Loucy (cell line): ENCODE data around the gene RPS18.

Source experiments
- H2AFZ ChIP-seq: fragments of 200-600 bp; sonication (generic); 2 replicates; pipeline ENCODE4 v1.6.0; 2016; ENCODE audit warnings: antibody characterized with exemption, mild to moderate bottlenecking, low read length, moderate library complexity
- H3F3A ChIP-seq: fragments of 200-600 bp; 2 replicates; pipeline ENCODE4 v1.6.0; 2016; ENCODE audit warnings: antibody characterized with exemption, low read depth, mild to moderate bottlenecking
- H3K27me3 ChIP-seq: fragments of 200-600 bp; sonication (generic); 2 replicates; pipeline ENCODE4 v1.6.1; 2014; ENCODE audit warnings: low read length, mild to moderate bottlenecking; ENCODE audit not compliant: insufficient read depth, poor library complexity, severe bottlenecking
- H3K36me3 ChIP-seq: fragments of 200-600 bp; sonication (generic); 2 replicates; pipeline ENCODE4 v1.6.1; 2016; ENCODE audit warnings: low read length; ENCODE audit not compliant: insufficient read depth
- H3K4me1 ChIP-seq: fragments of 200-600 bp; sonication (generic); 2 replicates; pipeline ENCODE4 v1.5.1; 2014; ENCODE audit warnings: low read length, mild to moderate bottlenecking; ENCODE audit not compliant: insufficient read depth, poor library complexity, severe bottlenecking
- H3K4me2 ChIP-seq: fragments of 200-600 bp; sonication (generic); 2 replicates; pipeline ENCODE4 v1.6.0; 2014; ENCODE audit warnings: antibody characterized with exemption, low read length, low read depth, mild to moderate bottlenecking; ENCODE audit not compliant: poor library complexity, severe bottlenecking
- H3K4me3 ChIP-seq: fragments of 200-600 bp; sonication (generic); 2 replicates; pipeline ENCODE4 v1.5.1; 2014; ENCODE audit warnings: low read length, mild to moderate bottlenecking, mixed read lengths; ENCODE audit not compliant: poor library complexity, severe bottlenecking
- H3K79me2 ChIP-seq: fragments of 200-600 bp; sonication (generic); 2 replicates; pipeline ENCODE4 v1.6.1; 2014; ENCODE audit warnings: low read length; ENCODE audit not compliant: insufficient read depth
- H3K9ac ChIP-seq: fragments of 200-600 bp; sonication (generic); 2 replicates; pipeline ENCODE4 v1.6.0; 2014; ENCODE audit warnings: mild to moderate bottlenecking, low read depth, low read length, moderate library complexity; ENCODE audit not compliant: poor library complexity, severe bottlenecking
- H3K9me2 ChIP-seq: fragments of 200-600 bp; sonication (generic); replicated peaks from 2 replicates; pipeline ENCODE4 v1.6.1; 2016; ENCODE audit warnings: low read depth, low read length, mixed read lengths
- H3K9me3 ChIP-seq: fragments of 200-600 bp; sonication (generic); 2 replicates; pipeline ENCODE4 v1.6.1; 2014; ENCODE audit warnings: mild to moderate bottlenecking, antibody characterized with exemption, low read length, low read depth; ENCODE audit not compliant: insufficient read depth
- H4K20me1 ChIP-seq: fragments of 200-600 bp; sonication (generic); 2 replicates; pipeline ENCODE4 v1.6.0; 2014; ENCODE audit warnings: antibody characterized with exemption, low read length, mild to moderate bottlenecking; ENCODE audit not compliant: insufficient read depth, poor library complexity, severe bottlenecking
- CTCF ChIP-seq: fragments of 200-600 bp; sonication (generic); conservative IDR thresholded peaks from 2 replicates; pipeline ENCODE4 v1.5.1; 2014; ENCODE audit warnings: mild to moderate bottlenecking, antibody characterized with exemption, low read length
- EZH2phosphoT487 ChIP-seq: fragments of 200-600 bp; IDR thresholded peaks from 2 replicates; pipeline ENCODE4 v1.6.1; 2018; ENCODE audit warnings: antibody characterized with exemption, mild to moderate bottlenecking, moderate library complexity, borderline replicate concordance

The RPS18 gene

DNA sequence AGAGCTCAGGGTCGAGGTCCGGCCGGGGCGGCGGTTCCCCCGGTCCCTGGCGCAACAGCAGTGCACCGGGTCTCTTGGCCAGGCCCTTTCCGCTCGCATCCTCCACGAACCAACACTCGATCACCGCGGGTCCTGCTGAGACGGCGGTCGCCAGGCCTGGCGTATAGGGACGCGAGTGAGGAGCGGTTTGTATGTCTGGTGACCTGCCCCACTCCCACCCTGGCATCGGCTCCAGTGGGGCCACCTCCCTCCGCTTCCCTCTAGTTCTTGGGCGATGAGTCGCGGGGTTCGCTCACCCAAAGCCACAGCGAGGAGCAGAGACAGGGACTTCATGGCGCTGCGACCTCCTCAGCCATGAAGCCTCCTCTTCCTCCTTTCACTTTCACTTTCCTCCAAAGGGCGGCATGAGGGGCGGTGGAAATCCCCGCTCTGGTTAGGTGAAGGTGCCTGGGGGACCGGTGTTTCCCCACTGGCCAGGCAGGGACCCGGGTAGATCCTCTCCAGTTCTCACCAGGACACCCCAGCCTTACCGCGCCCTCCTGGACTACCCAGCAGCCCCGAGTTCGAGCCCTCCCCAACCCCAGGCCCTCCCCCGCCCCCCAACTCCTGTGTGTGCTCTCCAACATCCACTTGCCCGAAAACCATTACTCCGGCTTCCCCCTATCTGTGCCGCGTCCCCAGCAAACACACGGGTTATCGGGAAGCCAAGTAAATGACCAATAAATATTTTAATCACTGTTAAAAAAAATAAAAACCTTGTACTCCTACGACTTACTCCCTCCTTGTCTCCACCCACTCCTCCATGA, 42.0 kb downstream of the RPS18 start, which contains the start of gene TAPBP:
TSS of gene TAPBP (minus strand) at position 370 of the 806 bp plus-strand sequence. CDS start at position 333, 37 bp downstream.
- Histone ChIP-seq H3K9me2 (no peaks in the 10 kb centered on the region), H3K9me3 (no peaks in the 10 kb centered on the region), H3F3A (peaks cover 6% of the 10 kb centered on the region; the same call in 1 of the 2 replicates), H3K36me3 (peaks cover 4% of the 10 kb centered on the region; the same call in 1 of the 2 replicates), H3K79me2 (peaks cover 67% of the 10 kb centered on the region), H3K9ac (peak within 1 kb of the TSS; percentile 93), H3K4me2 (peak within 1 kb of the TSS; percentile 95), H3K4me3 (peak within 1 kb of the TSS; percentile 94), H3K27me3 (no peaks in the 10 kb centered on the region), H3K4me1 (peaks cover 33% of the 10 kb centered on the region), H4K20me1 (peaks cover 35% of the 10 kb centered on the region), H2AFZ (peak within 1 kb of the TSS; percentile 79)
- no peak for TF ChIP-seq EZH2phosphoT487

GRCh38 chr6:33314515-33314942, 42.7 kb downstream of the RPS18 start:
- Histone ChIP-seq H2AFZ (peak overlapping the region; percentile 79), H3K4me2 (peak overlapping the region; percentile 95), H3F3A (peaks cover 6% of the 10 kb centered on the region; the same call in 1 of the 2 replicates), H3K9ac (peak overlapping the region; percentile 93), H3K79me2 (peaks cover 70% of the 10 kb centered on the region), H3K9me3 (no peaks in the 10 kb centered on the region), H3K27me3 (no peaks in the 10 kb centered on the region), H3K4me1 (peaks cover 39% of the 10 kb centered on the region), H3K9me2 (no peaks in the 10 kb centered on the region), H4K20me1 (peaks cover 35% of the 10 kb centered on the region), H3K36me3 (peaks cover 10% of the 10 kb centered on the region; the same call in 1 of the 2 replicates), H3K4me3 (peak overlapping the region; percentile 94)
- TF ChIP-seq CTCF (no peak), EZH2phosphoT487 (no peak)

GRCh38 chr6:33314943-33315792, 43.3 kb downstream of the RPS18 start:
- H3K9ac ChIP-seq, result no peak overlapping the region
- peak overlapping the region; percentile 94 for H3K4me3 ChIP-seq
- peak overlapping the region; percentile 95 for H3K4me2 ChIP-seq
- peaks cover 6% of the 10 kb centered on the region; the same call in 1 of the 2 replicates for H3F3A ChIP-seq
- no peak overlapping the region for H2AFZ ChIP-seq
- TF ChIP-seq EZH2phosphoT487, result no peak
- TF ChIP-seq CTCF, result no peak
- H3K79me2 ChIP-seq, result peaks cover 72% of the 10 kb centered on the region
- peaks cover 39% of the 10 kb centered on the region for H4K20me1 ChIP-seq
- no peaks in the 10 kb centered on the region for H3K9me2 ChIP-seq
- H3K4me1 ChIP-seq, result peaks cover 44% of the 10 kb centered on the region
- H3K36me3 ChIP-seq, result peaks cover 16% of the 10 kb centered on the region; the same call in 1 of the 2 replicates
- no peaks in the 10 kb centered on the region for H3K27me3 ChIP-seq
- no peaks in the 10 kb centered on the region for H3K9me3 ChIP-seq
